K562 (cell line): ENCODE data around the gene ORAI1. TPM values are rescaled to one million over a fixed set of nuclear protein-coding genes. Genes with fewer than 3 reads are reported as not detected.
A peak's percentile ranks its signal among the peaks of the same experiment; 100 is the strongest.

ENCODE experiments used
- ARHGAP35 ChIP-seq: fragments of 450-650 bp; IDR thresholded peaks from 2 replicates; pipeline ENCODE4 v1.6.1; 2018; ENCODE audit not compliant: partially characterized antibody
- EWSR1 ChIP-seq: fragments of 450-650 bp; IDR thresholded peaks from 2 replicates; pipeline ENCODE4 v1.6.1; 2018; ENCODE audit warnings: borderline replicate concordance, mild to moderate bottlenecking, low read depth, moderate library complexity; ENCODE audit not compliant: partially characterized antibody
- KLF6 ChIP-seq: fragments of 250-450 bp; sonication (Bioruptor Pico); IDR thresholded peaks from 2 replicates; pipeline ENCODE4 v1.4.0; 2020; ENCODE audit warnings: mild to moderate bottlenecking, moderate library complexity, borderline replicate concordance
- NR3C1 ChIP-seq: sonication (generic); formaldehyde crosslinking; IDR thresholded peaks from 2 replicates; pipeline ENCODE4 v1.8.1; 2022; ENCODE audit warnings: missing genetic modification reagents
- RBM22 ChIP-seq: fragments of 200-400 bp; formaldehyde crosslinking; IDR thresholded peaks from 2 replicates; pipeline ENCODE4 v1.6.1; 2018; ENCODE audit warnings: low read length, low read depth; ENCODE audit not compliant: poor library complexity, severe bottlenecking
- SOX6 ChIP-seq: fragments of 450-650 bp; IDR thresholded peaks from 2 replicates; pipeline ENCODE4 v1.6.1; 2014; ENCODE audit warnings: mild to moderate bottlenecking
- SRSF9 ChIP-seq: fragments of 200-400 bp; formaldehyde crosslinking; IDR thresholded peaks from 2 replicates; pipeline ENCODE4 v1.6.1; 2017; ENCODE audit warnings: low read depth, low read length, borderline replicate concordance
- THRAP3 ChIP-seq: fragments of 450-650 bp; IDR thresholded peaks from 2 replicates; pipeline ENCODE4 v1.6.1; 2016; ENCODE audit warnings: mild to moderate bottlenecking, inconsistent platforms, borderline replicate concordance
- ZFP30 ChIP-seq: fragments of 250-450 bp; sonication (Bioruptor Pico); IDR thresholded peaks from 2 replicates; pipeline ENCODE4 v1.8.0; 2022; ENCODE audit warnings: moderate library complexity, mild to moderate bottlenecking, inconsistent platforms, borderline replicate concordance
- ZNF282 ChIP-seq: sonication (generic); formaldehyde crosslinking; IDR thresholded peaks from 2 replicates; pipeline ENCODE4 v1.8.1; 2023; ENCODE audit warnings: missing genetic modification reagents
- polyA plus RNA-seq, 8 experiments: library from polyadenylated mRNA; depleted of rRNA in 4 of 8; stranded (reverse) in 5 of 8; unstranded in 3 of 8; fragments of >200 nt; fragmentation: Nextera tagmentation in 2 of 8; fragmentation: Illumina TruSeq in 1 of 8; extraction: Ambion mirVana in 2 of 8; extraction: Trizol in 1 of 8; gene quantifications; 2 replicates each; pipeline versions ENCODE4 v1.2.1 to v1.2.3, GENCODE V29; 2011 to 2014; ENCODE audit warnings: inconsistent platforms in 1 of 8, missing spikeins in 1 of 8
- total RNA-seq, 7 experiments: library from RNA; depleted of rRNA in 6 of 7; stranded (reverse); fragments of >200 nt in 6 of 7; fragmentation: Illumina TruSeq in 2 of 7; extraction: Trizol in 2 of 7; gene quantifications; 2 replicates each; pipeline versions ENCODE4 v1.2.1 to v1.2.3, GENCODE V29; 2011 to 2021; ENCODE audit warnings: low replicate concordance in 1 of 7
- TF ChIP-seq, protein P1 (sequence below): fragments of 450-650 bp; IDR thresholded peaks from 2 replicates; pipeline ENCODE4 v1.6.1; 2018; ENCODE audit not compliant: partially characterized antibody
- TF ChIP-seq, protein P2 (sequence below), 2 experiments: fragments of 450-650 bp; conservative IDR thresholded peaks; 2 replicates each; pipeline ENCODE4 v1.6.1; 2017; ENCODE audit warnings: mild to moderate bottlenecking in 2 of 2, moderate library complexity in 2 of 2
- TF ChIP-seq, protein P3 (sequence below): fragments of 450-650 bp; formaldehyde crosslinking; IDR thresholded peaks from 2 replicates; pipeline ENCODE4 v1.4.0; 2022; ENCODE audit warnings: missing genetic modification characterization
- TF ChIP-seq, protein P4 (sequence below): fragments of 250-450 bp; sonication (Bioruptor Pico); IDR thresholded peaks from 2 replicates; pipeline ENCODE4 v1.8.0; 2022; ENCODE audit warnings: moderate library complexity, mild to moderate bottlenecking, inconsistent platforms
- TF ChIP-seq, protein P5 (sequence below), 3 experiments: fragments of 200-800 bp in 1 of 3; sonication (Bioruptor generic) in 1 of 3; sonication (generic) in 1 of 3; formaldehyde crosslinking in 1 of 3; IDR thresholded peaks; 2 replicates each; pipeline versions ENCODE4 v1.6.1 to v1.8.0; 2016 to 2022; ENCODE audit warnings: mild to moderate bottlenecking in 2 of 3, missing compliant biosample characterization in 2 of 3, missing genetic modification characterization in 2 of 3, missing genetic modification reagents in 1 of 3

Gene ORAI1
- total and polyA plus RNA-seq, 9 of the 15 experiments (the other 6 are each of a cell fraction or from before 2014, with no cell fraction given) = 2.6 to 23.8 (median 9.3) TPM

DNA sequence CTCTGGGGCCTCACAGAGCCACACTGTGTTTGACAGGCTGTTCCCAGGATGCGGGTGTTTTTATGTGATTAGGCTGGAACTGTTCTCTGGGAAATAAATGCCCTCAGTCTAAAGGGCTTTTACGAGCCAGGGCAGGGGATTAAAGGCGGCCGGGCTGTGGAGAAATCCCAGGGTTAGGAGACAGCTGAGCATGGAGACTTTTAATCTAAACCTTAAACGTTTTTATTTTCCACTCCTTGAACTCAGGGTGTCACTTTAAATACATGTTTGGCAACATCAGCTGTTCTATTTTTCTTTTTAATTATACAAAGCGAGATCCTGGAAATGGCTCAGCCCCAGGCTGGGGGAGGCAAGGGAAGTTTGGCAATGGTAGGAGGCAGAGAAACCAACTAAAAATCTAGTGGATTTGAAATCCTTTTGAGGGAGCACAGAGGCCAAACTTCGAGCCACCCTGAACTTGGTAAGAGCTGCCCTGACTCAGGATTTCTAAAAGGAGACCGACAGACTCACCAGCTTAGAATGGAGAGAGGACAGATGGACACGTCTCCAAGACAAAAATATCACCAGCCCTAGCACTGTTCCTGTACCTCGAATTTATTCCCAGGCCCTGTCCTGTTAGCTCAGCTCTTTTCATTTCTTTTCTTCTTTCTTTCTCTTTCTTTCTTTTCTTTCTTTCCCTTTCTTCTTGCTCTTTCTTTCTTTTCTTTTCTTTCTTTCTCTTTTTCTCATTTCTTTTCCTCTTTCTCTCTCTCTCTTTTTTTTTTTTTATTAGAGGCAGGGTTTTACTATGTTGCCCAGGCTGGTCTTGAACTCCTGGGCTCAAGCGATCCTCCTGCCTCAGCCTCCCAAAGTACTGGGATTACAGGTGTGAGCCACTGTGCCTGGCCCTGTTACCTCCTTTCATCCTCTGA is 15.8 kb upstream of the ORAI1 start (continued):
- TF ChIP-seq EWSR1 = no peak
- no peak for TF ChIP-seq SRSF9
- TF ChIP-seq, protein P1, sequence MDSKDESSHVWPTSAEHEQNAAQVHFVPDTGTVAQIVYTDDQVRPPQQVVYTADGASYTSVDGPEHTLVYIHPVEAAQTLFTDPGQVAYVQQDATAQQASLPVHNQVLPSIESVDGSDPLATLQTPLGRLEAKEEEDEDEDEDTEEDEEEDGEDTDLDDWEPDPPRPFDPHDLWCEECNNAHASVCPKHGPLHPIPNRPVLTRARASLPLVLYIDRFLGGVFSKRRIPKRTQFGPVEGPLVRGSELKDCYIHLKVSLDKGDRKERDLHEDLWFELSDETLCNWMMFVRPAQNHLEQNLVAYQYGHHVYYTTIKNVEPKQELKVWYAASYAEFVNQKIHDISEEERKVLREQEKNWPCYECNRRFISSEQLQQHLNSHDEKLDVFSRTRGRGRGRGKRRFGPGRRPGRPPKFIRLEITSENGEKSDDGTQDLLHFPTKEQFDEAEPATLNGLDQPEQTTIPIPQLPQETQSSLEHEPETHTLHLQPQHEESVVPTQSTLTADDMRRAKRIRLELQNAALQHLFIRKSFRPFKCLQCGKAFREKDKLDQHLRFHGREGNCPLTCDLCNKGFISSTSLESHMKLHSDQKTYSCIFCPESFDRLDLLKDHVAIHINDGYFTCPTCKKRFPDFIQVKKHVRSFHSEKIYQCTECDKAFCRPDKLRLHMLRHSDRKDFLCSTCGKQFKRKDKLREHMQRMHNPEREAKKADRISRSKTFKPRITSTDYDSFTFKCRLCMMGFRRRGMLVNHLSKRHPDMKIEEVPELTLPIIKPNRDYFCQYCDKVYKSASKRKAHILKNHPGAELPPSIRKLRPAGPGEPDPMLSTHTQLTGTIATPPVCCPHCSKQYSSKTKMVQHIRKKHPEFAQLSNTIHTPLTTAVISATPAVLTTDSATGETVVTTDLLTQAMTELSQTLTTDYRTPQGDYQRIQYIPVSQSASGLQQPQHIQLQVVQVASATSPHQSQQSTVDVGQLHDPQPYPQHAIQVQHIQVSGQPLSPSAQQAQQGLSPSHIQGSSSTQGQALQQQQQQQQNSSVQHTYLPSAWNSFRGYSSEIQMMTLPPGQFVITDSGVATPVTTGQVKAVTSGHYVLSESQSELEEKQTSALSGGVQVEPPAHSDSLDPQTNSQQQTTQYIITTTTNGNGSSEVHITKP = peak; percentile 15
- TF ChIP-seq, protein P2, sequence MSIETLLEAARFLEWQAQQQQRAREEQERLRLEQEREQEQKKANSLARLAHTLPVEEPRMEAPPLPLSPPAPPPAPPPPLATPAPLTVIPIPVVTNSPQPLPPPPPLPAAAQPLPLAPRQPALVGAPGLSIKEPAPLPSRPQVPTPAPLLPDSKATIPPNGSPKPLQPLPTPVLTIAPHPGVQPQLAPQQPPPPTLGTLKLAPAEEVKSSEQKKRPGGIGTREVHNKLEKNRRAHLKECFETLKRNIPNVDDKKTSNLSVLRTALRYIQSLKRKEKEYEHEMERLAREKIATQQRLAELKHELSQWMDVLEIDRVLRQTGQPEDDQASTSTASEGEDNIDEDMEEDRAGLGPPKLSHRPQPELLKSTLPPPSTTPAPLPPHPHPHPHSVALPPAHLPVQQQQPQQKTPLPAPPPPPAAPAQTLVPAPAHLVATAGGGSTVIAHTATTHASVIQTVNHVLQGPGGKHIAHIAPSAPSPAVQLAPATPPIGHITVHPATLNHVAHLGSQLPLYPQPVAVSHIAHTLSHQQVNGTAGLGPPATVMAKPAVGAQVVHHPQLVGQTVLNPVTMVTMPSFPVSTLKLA (conservative IDR thresholded peaks at IDR 0.05) = no peak
- TF ChIP-seq, protein P3, sequence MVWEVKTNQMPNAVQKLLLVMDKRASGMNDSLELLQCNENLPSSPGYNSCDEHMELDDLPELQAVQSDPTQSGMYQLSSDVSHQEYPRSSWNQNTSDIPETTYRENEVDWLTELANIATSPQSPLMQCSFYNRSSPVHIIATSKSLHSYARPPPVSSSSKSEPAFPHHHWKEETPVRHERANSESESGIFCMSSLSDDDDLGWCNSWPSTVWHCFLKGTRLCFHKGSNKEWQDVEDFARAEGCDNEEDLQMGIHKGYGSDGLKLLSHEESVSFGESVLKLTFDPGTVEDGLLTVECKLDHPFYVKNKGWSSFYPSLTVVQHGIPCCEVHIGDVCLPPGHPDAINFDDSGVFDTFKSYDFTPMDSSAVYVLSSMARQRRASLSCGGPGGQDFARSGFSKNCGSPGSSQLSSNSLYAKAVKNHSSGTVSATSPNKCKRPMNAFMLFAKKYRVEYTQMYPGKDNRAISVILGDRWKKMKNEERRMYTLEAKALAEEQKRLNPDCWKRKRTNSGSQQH = no peak
- no peak for TF ChIP-seq NR3C1
- TF ChIP-seq, protein P4, sequence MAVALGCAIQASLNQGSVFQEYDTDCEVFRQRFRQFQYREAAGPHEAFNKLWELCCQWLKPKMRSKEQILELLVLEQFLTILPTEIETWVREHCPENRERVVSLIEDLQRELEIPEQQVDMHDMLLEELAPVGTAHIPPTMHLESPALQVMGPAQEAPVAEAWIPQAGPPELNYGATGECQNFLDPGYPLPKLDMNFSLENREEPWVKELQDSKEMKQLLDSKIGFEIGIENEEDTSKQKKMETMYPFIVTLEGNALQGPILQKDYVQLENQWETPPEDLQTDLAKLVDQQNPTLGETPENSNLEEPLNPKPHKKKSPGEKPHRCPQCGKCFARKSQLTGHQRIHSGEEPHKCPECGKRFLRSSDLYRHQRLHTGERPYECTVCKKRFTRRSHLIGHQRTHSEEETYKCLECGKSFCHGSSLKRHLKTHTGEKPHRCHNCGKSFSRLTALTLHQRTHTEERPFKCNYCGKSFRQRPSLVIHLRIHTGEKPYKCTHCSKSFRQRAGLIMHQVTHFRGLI (CRISPR knock-in tag) = no peak
- TF ChIP-seq THRAP3 = 0 out of 2 replicates have a peak, but pooled peaks have one; percentile 56
- peak; percentile 23 for TF ChIP-seq ARHGAP35
- TF ChIP-seq ZNF282 (CRISPR knock-in tag) = no peak
- TF ChIP-seq KLF6 = no peak
- no peak for TF ChIP-seq SOX6
- no peak for TF ChIP-seq ZFP30
- no peak for TF ChIP-seq RBM22
- TF ChIP-seq, protein P5, sequence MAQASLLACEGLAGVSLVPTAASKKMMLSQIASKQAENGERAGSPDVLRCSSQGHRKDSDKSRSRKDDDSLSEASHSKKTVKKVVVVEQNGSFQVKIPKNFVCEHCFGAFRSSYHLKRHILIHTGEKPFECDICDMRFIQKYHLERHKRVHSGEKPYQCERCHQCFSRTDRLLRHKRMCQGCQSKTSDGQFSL (CRISPR knock-in tag; IDR thresholded peaks at IDR 0.05) = no peak
- TF ChIP-seq, protein P5 (tag; IDR thresholded peaks at IDR 0.05) = no peak
